ENCODE measurements around the gene GALNT10.

GALNT10 gene

DNA sequence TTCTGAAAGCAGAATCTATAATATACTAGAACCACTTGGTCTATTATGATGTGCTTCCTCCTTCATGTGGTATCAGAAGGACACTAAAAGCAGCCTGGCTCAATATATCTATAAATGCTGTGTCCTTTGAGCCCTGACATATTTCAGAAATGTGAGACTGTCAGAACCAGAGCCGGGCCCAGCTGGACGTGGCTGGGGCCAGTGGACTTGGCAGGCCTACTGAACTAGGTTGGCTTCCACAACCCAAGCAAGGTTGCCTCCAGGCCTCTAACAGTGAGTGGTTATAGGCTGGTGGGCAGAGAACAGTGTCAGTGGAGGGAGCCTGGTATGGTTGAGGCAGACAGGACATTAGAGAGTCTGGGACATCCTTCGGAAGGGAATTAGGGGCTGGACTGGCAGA lies 78.9 kb downstream of the GALNT10 start:
- no peak for DNase-seq

DNA sequence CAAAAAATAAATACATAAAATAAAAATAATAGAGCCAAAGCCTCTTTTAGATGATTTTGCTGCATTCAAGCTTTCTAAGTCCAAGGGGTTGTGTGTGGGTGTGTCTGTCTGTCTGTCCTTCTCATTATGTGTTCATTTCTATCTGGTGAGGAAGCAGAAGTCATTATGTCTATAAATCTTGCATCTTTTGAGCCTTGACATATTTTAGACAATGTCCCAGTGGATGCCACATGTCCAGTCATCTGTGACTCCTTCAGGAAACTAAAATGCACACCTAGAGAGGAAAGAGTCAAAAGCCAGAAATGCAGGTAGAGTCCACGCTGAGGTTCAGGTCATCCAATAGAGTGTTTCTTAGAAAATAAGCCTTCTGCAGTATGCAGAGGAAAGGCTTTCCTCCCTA lies 80.9 kb downstream of the GALNT10 start:
- no peak for DNase-seq

DNA sequence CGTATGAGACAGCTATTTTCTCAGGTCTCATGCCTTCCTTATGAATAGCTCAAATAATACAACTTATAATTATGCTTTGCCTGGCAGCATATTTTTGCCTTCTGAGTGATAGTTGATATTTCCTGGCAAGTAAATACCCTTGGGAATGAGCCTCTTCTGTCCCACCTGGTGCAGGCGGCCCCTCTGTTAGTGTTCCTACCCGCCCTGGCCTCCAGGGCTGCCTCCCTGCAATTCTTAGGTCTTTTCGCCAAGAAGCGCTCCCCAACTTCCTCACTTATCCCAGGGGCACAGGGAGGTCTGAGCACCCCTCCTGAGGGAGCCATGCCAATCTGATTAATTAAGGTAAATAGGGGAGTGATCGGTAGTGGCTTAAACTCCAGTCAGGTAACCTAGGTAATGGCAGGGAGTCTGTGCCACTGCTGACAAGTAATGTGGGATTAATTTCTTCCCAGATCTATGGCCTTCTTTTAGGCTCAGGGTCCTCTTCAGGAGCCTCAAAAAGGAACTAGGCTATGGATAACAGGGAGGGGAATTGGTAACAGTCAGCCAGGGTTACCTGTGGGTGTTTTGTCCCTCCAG lies 81.5 kb downstream of the GALNT10 start:
- DNase-seq, result no peak

DNA sequence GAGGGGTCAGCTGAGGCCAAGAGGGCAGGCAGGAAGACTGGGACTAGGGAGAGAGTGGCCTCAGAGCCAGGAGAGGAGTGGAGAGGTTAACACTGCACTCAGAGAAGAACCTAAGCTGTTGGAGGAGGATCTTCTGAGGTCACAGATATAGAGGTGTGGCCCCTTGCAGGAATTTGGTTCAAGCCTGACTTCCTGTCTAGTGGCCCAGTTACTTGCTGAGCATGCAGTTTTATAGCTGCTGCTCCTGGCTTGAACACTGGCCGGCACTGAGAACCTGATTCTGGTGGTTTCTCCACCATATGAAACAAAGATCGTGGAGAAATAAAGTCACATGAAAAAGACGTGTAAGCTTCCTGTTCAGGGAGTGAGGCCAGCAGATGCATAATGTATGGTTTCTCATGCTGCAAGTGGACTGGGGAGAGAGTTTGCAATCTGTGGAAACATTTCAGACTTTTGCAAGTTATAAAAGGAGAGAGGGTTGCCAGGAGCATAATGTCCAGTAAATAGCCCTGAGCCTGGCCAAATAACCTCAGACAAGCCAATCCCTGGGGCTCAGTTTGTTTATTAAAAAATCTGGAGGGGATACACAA lies 82.6 kb downstream of the GALNT10 start:
- DNase-seq, result peak; percentile 4

DNA sequence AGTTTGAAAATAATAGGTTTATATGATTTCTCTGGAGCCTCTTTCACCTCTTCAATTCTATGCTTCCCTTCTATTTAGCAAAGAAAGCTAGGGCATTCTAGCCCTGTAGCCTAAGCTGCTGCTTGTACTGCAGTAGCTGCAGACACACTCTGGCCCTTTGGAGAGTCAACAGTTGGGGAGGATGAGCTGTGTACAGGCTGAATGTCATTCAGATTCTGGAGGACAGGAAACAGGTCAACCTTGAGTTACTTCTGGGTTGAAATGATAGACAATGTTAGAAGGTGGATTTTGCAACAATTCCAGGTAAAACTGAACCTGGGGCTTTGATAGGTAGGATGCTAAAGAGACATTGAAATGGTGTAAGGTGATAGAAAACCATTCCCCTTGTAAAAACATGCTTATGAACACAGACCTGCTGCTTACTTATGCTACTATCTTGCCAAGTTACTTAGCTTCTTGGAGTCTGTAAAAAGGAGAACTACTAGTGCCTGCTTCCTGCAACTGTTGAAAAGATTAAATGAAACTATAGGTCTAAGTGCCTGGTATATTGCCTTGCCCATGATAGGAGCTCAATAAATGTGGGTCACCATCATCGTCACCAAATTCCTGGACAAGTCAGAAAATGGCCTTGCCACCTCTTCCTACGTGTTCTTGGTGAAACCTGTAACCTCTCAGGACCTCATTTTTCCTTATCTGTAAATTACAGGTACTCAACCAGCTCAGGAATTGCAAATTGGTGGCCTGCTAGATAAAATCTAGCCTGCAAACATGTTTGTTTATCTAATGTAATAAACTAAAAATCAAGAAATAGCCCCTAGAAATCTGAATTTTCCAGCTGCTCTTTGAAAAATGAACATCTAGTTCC lies 83.7 kb downstream of the GALNT10 start:
- DNase-seq, result no peak

DNA sequence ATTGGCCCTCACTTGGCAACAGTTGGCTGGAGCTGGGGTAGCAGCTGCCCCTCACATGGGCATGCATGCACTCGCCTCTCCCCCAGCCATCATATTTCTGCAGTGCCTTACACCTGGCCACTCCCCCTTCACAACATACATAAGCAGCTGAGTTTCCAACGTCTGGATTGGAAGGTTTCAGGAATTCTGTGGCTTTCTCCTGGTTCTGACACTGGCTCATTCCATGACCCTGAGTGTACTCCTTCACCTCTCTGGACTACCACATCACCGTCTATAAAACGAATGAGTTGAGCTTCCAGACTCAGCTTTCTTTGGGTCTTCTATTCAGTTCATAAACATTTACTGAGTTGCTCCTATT lies 84.3 kb downstream of the GALNT10 start:
- no peak for DNase-seq

DNA sequence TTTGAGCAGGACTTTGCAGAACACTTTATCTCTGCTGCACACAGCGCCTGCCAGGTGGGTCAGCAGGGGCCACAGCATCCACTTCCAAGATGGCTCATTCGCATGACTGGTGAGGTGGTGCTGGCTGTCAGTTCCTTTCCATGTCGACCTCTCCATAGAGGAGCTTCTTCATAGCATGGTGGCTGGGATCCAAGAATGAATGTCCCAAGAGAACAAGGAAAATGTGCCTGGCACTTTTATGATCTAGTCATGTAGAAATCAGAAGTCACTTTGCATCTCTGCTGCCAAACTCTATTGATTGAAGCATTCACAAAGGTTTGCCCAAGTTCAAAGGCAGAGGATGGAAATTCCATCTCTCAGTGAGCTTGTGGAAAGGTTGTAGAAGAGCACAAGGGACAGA lies 85.0 kb downstream of the GALNT10 start:
- DNase-seq, result no peak

DNA sequence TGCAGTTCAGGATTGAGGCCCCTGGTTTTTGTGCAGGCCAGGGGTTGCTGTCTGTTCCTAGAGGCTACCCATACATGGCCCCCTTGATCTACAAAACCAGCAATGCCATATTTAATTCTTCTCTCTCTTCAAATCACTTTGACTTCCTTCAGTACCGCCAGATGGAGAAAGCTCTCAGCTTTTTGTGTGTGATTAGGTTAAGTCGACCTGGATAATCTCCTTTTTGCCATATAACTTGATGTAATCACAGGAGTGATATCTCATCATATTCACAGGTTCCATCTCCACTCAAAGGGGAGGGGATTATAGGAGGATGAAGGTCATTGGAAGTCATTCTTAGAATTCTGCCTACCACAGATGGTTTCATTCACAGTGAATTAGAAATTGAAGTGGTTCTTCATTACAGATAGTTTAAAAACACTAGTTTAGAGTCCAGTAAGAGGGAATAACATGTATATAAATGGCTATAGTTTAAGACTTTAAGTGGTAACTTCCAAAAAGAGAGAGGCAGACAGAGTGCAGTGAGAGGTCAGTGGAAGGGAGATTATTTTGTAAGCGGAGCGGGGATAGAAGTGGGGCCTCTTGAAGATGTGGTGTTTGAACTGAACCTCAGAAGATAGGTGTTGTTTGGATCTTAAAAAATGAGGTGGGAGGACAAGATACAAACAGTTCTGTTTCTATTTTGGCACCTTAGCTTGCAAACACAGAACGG lies 85.9 kb downstream of the GALNT10 start:
- no peak for DNase-seq

DNA sequence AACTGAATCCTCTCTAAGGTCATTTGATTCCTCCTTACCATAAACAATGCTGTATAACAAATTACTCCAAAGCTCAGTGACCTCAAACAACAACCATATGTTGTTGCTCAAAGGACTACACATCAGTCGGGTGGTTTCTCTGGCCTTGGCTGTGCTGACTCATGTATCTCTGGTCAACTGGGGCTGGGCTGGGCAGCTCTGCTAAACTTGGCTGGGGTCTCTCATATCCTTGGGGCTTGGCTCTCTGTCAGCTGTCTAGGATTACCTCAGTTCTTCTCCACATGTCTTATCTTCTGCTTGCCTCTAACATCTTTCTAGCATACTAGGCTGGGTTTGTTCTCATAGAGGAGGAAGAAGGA lies 86.4 kb downstream of the GALNT10 start:
- DNase-seq, result no peak

DNA sequence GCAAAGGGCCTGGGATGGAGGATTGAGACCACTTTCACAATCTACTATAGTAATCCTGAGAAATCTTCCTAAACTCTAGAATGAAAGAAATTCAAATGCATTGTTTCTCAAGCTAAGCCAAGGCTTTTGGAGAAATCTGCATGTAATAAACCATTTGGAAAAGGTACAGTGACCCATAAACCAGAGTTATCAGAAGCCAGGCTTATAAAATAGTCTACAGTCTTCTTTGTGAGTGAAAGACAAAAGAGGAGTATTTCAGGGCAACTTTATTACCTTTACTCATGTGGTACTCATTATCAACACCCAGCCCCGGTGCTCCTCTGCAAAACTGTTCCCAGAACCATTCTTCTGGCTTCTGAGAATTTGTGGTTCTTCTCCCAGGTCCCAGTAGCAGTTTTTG lies 87.0 kb downstream of the GALNT10 start:
- DNase-seq, result no peak

DNA sequence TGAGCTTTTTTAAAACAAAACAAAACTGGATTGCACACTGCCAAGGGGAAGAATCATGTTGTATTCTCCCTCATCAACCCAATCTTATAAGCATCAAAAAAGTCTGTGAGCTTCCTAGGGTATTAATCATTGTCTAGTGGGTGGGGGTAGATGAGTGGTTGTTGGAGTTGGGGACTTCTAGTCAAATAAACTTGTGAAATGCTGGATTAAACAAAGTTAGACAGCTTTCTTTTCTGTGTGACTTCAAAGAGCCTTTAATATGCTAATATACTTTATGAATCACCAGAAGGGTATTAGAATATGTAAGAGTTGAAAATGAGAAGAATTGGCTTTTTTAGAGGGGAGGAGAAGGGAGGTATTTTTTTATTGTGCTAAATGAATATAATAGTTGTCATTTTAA lies 87.7 kb downstream of the GALNT10 start:
- no peak for DNase-seq

DNA sequence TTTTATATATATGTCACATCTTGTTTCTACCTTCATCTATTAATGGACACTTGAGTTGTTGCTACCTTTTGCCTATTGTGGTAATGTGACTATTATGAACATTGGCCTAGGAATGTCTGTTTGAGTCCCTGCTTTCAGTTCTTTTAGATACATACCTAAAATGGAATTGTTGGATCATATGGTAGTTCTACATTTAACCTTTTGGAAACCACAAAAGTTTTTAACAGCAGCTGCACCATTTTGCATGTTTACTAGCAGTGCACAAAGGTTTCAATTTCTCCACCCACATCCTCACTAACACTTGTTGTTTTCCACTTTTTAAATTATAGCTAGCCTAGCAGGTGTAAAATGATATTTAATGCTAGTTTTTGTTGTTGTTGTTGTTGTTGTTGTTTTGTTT lies 88.4 kb downstream of the GALNT10 start:
- DNase-seq, result no peak

DNA sequence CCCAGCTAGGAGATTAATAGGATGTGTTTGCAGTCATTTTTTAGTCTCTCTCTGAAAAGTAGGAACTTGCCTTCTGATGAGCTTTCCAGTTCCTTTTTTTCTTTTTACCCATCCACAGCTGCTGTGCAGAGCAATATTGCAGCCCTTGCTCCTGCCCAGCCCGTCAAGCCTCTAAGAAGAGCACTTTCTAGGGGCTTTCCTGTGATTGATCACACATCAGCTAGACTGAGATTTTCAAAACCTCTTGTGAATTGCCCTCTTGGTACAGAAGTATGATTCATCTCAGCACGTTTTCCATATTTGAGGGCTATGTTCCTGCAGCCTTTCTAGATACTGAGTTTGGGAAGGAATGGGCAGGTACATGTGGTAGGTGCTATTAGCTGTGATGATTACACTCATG lies 93.9 kb downstream of the GALNT10 start:
- no peak for DNase-seq

DNA sequence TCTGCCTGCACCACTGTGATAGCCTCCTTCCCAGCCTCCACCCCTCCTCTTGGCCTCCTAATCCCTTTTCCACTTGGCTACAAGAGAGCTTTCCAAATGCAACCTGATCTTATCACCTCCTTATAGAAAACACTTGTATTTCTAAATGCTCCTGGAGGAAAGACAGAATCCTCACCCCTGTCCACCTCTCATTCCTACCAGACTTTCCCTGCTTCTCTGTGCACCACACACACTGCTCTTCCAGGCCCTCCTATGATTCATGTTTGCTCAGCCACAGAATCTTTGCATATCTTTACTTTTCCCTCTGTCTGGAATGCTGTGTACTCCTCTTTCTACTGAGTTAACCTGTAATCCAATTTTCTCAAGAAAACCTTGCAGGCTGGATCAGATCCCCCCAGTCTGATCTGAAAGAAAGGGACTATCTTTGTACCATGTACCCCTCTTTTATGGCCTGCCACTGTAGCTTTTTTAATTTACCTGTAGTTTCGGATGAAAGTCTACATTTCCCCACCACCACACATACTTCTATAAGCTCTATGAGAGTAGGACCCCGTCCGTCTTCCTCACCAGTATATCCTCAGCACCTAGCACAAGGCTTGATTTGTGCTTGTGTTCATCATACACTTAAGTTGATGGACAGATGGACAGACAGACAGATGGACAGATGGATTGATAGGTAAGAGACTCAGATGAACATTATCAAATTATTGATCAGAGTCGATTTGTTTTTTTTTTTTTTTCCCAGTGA lies 95.3 kb downstream of the GALNT10 start:
- no peak for DNase-seq

DNA sequence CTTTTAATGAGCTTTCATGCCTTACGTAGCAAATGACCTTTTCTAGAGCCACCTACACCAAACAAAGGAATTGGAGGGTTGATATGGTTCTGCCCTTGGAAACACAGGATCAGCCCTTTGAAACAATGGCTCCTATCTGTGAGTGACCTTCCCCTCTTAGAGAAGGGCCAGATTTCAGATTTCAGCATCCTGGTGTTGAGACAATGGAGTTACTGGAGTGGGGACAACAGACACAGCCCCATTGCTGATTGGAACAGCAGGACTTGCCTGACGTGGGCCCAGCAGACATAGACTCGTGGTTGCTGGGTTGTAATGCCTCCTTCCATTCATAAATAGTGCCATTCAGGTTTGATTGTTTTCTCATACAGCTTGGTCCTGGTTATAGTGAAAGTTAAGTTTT lies 96.0 kb downstream of the GALNT10 start:
- no peak for DNase-seq

DNA sequence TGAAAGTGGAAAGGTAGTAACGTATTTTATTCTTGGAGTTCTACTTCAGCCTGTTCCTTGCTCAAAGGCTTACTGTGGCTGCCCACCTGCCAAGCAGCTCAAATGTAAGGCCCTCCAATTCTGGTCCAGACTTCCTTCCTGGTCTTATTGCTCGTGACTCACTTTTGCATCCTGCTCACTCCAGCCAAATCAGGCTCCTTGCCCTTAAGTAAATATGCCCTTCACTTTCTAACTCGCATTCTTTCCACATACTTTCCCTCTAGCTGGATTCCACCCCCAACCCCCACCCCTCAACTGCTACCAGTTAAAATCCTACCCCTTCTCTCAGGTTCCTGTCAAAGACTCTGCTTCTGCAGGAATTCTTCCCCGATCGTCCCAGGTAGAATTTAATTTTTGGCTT lies 96.6 kb downstream of the GALNT10 start:
- no peak for DNase-seq

DNA sequence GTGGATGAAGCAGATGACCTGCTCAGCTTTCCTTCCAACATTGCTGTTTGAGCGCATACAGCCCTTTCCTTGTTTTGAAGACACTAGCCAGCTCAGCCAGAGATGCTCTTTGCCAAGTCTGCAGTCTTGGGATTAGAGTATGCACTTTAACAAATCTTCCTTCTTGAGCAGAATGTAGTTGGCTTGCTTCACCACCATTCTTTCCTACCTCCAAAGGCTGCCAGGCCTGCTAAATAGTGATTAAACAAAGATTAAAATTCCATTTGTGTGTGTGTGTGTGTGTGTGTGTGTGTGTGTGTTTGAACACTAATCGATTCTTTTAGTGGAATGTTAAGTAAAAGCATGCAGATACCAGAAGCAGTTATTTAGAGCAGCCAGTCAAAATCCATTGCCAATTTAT lies 97.6 kb downstream of the GALNT10 start:
- DNase-seq, result no peak

DNA sequence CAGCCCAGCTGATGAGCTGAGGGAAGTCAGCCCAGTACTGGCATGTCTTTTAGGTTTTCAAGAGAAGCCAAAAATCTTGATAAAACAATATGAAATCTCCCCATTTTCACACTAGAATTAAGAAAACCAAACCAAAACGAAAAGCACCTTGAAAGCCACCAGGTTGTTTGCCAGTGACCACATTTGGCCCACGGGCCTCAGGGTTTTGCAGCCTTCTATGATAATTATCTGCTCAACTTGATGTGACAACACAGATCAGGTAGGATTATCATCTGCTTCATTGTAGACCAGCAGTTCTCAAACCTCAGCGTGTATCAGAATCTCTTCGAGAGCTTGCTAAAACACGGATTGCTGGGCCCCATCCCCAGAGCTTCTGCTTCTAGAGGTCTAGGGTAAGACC lies 101.4 kb downstream of the GALNT10 start:
- no peak for DNase-seq

DNA sequence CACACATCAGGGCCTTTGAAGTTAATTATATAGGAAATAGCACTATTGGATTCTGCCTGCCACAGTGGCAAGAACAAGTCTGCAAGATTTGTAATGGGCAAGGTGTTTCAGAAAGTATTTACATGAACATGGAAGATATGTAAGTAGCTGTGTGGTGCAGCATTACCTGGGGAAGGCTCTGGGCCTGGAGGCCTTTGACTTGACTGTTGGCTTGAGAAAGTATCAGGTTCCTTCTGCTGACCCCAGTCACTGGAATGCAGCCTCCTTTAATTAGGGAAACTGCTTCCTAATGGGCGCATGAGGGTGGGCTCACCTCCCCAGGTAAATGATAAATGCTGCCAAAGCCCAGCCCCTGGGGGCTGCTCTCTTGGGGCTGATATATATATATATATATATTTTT lies 102.7 kb downstream of the GALNT10 start:
- DNase-seq, result no peak

DNA sequence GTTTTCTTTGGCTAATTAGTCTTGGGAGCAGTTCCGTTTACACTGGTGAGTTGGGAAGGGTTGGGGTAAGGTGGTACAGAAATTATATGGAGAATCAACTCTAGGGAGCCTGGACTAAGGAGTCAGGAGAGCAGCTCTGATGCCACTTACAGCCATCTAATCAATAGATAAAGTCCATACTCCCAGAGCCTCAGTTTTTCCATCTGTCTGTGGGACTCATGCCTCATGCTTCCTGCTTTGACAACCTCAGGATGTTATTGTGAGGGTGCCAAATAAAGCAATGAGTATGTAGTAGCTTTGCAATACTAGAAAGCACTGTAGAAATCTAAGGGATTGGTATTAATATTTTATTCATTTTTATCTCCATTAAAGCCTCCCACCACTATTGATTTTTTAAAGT lies 105.0 kb downstream of the GALNT10 start:
- no peak for DNase-seq

DNA sequence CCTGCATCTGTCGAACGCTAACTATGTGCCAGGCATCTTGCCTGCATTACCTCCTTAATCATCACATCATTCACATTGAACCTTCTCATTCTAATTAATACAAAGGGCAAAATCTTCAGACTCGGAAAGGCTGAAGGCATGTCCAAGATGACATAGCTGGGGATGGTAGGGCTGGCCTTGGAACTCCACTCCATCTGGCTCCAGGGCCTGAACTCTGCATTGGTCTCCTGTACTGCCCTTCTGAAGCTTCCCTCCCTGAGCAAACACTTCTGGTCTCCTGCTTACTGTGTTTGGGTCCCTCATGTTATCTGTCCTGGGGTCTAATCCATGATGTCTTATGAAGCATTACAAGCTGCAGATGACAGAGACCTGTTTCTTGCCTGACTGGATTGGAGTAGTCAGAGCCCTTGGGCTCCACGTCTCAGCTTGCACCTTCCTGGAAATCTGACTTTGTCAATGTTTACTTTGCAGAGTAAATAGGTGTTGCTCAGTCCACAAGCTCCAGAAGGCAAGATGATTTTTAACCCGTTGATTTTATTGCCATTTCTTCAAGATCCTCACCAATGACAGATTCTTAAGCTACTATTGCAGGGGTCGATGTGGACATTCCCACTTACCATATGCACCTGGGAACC lies 106.1 kb downstream of the GALNT10 start:
- DNase-seq, result no peak

DNA sequence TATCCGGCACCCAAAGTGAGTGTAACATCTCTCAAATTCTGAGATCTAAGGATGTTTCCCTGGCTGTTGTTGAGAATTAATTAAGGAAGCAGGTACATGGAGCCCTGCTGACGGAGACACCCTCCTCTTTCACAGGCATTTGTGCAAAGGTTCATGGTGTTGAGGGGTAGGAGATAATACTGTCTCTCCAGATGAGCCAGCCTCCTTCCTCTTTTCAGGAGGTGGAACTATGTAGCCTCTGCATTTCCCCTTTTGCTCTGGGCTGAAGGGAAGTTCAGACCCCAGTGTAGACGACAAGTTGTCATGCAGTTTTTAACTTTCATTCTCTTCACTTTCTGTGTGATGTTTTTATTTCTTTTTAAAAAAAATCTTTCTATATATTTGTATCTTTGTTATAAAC lies 107.5 kb downstream of the GALNT10 start:
- no peak for DNase-seq

Data from activated gamma-delta T cell treated with Interleukin-2 at 50 U/mL for 16 hours (primary cell).